Non-pigmented ciliary epithelial cell (primary cell): ENCODE measurements around the gene IFNGR2.
A peak's percentile ranks its signal among the peaks of the same experiment; 100 is the strongest.
"Not testable (repeated sequence)": the region's sequence is repeated elsewhere in the genome, so short reads cannot be mapped to it uniquely, and the experiment has no call there.

Experiments
- DNase-seq: peaks from one replicate; pipeline ENCODE4 v3.0.0-alpha.2; 2010; ENCODE audit warnings: low read depth

The IFNGR2 gene

GRCh38 chr21:33403128-33403785, at the start of gene IFNGR2:
Gene IFNGR2, plus strand, starts transcription at chr21:33403413. Its CDS starts 131 bp downstream, at chr21:33403544.
- DNase-seq, result no peak

DNA sequence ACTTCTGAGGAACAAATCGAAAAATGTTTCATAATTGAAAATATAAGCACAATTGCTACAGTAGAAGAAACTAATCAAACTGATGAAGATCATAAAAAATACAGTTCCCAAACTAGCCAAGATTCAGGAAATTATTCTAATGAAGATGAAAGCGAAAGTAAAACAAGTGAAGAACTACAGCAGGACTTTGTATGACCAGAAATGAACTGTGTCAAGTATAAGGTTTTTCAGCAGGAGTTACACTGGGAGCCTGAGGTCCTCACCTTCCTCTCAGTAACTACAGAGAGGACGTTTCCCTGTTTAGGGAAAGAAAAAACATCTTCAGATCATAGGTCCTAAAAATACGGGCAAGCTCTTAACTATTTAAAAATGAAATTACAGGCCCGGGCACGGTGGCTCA, 47.9 kb upstream of the IFNGR2 start:
- DNase-seq, result no peak

DNA sequence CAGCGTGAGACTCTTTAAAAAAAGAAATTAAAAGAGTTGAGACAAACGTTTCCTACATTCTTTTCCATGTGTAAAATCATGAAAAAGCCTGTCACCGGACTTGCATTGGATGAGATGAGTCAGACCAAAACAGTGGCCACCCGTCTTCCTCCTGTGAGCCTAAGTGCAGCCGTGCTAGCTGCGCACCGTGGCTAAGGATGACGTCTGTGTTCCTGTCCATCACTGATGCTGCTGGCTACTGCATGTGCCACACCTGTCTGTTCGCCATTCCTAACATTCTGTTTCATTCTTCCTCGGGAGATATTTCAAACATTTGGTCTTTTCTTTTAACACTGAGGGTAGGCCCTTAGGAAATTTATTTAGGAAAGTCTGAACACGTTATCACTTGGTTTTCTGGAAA, 47.2 kb upstream of the IFNGR2 start:
- DNase-seq, result no peak

GRCh38 chr21:33357177-33357576, 46.0 kb upstream of the IFNGR2 start:
- DNase-seq, result no peak

DNA sequence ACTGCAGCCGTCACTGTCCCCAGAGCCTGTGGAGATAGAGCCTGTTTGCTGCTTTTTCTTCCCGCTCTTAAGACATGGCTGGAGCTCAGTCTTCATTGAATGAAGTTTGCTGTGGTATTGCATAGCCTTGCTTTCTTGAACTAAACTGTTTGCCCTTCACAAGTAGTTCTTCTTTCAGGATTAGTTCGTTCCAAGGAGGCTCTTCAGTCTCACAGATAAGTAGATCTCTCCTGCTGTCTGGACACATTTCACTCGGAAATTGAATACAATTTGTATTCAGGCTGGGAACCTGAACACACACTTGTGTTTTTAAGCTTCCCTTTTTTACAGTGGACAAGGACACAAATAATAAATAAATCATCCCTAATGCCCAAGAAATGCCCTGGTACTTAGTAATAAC, 43.8 kb upstream of the IFNGR2 start:
- DNase-seq, result no peak

DNA sequence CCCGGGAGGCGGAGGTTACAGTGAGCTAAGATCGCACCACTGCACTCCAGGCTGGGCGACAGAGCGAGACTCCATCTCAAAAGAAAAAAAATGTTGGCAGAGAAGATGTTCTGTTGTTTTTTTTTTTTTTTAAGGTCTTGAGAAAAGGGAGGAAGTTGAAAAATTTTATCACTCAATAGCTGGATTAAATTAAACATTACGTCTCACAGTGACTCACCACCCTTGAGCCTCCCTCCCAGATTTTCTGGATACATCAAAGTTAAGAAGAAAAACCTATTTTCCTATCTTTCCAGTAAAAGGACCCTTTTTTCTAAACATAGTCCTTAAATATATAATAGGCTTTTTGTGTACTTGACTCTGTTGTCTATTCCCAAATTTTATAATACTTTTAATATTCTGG, 42.9 kb upstream of the IFNGR2 start:
- DNase-seq, result no peak

DNA sequence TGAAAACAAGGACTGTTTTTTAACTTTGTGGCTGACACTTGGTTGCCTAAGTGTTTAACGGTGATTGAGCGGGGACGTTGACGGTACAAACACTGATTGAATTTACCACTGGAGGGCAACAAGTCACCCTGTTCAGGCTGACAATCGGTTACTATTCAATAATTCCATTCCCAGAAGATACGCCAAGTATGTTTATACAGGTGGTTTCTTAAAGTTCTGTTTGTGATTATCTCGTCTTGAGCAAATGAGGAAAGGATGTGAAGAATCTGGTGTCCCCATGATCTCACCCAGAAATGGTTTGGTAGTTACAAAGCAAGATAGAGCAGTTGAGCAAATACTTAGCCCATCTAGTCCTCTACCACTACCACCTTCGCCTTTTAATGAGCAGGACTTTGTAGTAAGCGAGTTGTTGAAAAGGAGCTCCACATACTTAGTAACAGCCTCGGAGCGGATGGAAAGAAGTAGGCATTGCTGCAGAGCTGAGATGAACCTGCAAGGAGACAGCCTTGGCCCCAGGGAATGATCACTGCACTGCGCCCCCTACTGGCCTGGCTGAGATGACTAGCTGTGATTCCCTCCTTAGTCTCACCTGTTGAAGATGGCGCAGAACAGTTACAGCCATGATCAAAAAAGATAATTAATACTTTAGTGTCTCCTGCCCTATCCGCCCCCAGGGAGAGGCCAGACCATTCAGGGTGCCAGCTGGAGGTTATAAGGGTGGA, 42.2 kb upstream of the IFNGR2 start:
- DNase-seq, result peak; percentile 74

GRCh38 chr21:33362044-33362555, 41.1 kb upstream of the IFNGR2 start:
- DNase-seq, result no peak

- DNase-seq, result not testable (repeated sequence)
These were observed 39.2 kb upstream of the IFNGR2 start for GRCh38 chr21:33363911-33364609.

DNA sequence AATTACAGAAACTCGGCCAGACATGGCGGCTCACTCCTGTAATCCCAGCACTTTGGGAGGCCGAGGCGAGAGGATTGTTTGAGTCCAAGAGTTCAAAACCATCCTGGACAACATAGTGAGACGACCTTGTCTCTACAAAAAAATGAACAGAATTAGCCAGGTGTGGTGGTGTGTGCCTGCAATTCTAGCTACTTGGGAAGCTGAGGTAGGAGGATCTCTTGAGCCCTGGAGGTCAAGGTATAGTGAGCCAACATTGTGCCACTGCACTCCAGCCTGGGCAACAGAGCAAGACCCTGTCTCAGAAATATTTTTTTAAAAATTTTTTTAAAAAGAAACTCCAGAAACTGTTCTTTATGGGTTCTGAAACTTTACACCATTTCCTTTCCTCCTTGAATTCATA, 38.4 kb upstream of the IFNGR2 start:
- DNase-seq, result no peak

GRCh38 chr21:33367309-33367973, 35.8 kb upstream of the IFNGR2 start:
- DNase-seq, result no peak

GRCh38 chr21:33368124-33368523, 35.1 kb upstream of the IFNGR2 start:
- DNase-seq, result no peak

- DNase-seq, result no peak
These were observed 34.6 kb upstream of the IFNGR2 start for GRCh38 chr21:33368576-33368975.

GRCh38 chr21:33369586-33369985, 33.6 kb upstream of the IFNGR2 start:
- no peak for DNase-seq

DNA sequence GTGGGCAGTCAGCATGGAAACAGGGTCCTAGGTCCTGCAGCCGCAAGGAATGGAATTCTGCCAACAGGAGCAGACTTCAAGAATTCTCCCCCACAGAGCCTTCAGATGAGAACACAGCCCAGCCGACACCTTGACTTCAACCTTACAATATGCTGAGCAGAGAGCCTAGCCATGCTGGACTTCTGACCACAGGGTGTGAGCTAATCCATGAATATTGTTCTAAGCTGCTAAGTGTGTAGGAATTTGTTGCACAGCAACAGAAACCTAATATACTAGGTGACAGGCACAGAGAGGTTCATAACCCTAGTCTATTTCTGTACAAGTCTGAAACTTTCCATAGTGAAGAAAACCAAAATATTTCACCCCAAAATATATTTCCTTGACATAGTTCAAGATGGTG, 32.9 kb upstream of the IFNGR2 start:
- no peak for DNase-seq

DNA sequence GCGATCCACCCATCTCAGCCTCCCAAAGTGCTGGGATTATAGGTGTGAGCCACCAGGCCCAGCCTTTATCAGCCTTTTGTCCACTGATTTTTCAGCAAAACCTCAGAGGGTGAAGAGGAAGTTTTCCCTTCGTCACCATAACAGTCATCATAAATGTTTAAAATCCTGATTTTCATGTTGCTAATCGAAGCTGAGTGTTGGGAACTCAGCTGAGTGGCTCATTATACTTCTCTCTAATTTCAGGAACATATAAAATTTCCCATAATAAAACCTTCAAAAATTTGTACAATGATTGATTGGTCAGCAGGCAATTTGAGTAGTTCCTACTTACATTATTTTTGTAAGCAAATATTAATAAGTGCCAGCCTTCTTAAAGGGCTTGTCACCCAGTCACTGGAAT, 31.8 kb upstream of the IFNGR2 start:
- no peak for DNase-seq

DNA sequence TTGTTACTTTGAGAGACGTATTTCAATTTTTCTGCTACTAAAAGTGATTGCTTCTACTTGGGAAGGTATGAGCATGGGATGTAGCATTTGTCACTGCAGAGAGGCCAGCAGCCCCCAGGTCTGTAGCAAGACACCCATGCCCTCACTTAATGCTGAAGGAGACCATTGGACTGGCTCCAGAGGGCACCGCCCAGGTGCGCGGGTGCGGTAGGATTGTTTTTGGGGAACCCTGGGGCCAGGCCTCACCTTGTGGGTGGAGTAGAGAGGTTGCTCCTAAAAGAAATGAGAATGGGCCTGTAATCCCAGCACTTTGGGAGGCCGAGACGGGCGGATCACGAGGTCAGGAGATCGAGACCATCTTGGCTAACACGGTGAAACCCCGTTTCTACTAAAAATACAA, 30.6 kb upstream of the IFNGR2 start:
- no peak for DNase-seq

GRCh38 chr21:33373451-33373850, 29.8 kb upstream of the IFNGR2 start:
- no peak for DNase-seq

- DNase-seq, result no peak
These were observed 29.1 kb upstream of the IFNGR2 start for GRCh38 chr21:33374080-33374449.

DNA sequence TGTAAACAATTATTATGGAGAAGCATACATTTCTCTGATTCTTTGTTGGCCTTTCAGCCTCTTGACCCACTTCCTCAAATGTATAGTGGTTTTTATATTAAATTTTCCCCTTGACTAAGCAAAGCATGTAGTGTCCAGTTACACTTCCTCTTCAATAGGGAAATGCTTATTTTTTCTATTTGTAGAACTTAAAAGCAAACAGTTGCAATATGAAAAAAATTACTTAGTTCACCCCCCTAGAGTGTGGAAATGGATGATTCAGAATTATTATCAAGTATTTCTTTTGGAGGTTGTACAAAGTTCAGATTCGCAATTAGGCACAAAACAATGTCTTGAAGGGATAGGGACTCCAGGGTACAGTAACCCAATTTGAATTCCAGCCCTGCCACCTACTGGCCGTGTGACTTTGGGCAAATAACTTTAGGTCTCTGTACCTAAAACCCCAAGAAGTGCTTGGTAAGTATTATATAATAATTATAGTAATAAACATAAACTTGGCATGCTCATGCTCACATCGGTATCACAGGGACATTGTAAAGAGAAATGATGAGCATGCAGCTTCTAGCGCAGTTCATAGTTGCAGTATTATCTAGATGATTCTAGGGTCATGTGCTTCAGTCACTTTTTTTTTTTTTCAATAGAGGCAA, 28.6 kb upstream of the IFNGR2 start:
- DNase-seq, result peak; percentile 34

DNA sequence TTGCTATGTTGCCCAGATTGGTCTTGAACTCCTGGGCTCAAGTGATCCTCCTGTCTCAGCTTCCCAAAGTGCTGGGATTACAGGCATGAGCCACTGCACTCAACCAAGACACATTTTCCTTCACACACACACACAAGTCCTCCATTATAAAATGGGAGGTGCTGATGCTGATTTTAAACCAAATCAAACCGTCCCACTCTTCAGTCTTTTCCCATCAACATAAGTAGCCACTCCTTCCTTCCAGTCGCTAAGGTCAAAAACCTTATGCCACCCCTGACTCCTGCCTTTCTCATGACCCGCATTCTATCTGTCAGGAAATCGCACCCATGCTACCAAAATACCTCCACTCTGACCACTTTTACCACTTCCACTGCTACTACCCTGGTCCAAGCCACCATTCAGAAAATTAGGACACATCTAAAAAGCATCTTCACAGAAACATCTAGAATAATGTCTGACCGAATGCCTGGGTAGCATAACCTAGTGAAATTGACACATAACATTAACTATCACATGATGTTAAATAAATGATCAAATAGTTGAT, 28.0 kb upstream of the IFNGR2 start:
- no peak for DNase-seq
